Trophoblast cell (in vitro differentiated cells and primary cell): Measurements from ENCODE around the gene CRTC1.
"Not testable (repeated sequence)": the region's sequence is repeated elsewhere in the genome, so short reads cannot be mapped to it uniquely, and the experiment has no call there.

Experiments used
- DNase-seq, 2 donors: peaks; one replicate each; pipeline ENCODE4 v3.0.0-alpha.2; 2016
- H2AFZ ChIP-seq: 2 replicates; pipeline ENCODE4 v1.6.1; 2013; ENCODE audit warnings: low read length, moderate library complexity, mild to moderate bottlenecking; ENCODE audit not compliant: insufficient read depth, poor library complexity
- H2AK5ac ChIP-seq: 2 replicates; pipeline ENCODE4 v1.6.1; 2013; ENCODE audit warnings: mild to moderate bottlenecking, low read length
- H2BK120ac ChIP-seq: 2 replicates; pipeline ENCODE4 v1.6.1; 2013; ENCODE audit warnings: low read length, mild to moderate bottlenecking, moderate library complexity; ENCODE audit not compliant: insufficient read depth, poor library complexity
- H2BK12ac ChIP-seq: 2 replicates; pipeline ENCODE4 v1.6.1; 2013; ENCODE audit warnings: mild to moderate bottlenecking, low read length, moderate library complexity
- H2BK5ac ChIP-seq: 2 replicates; pipeline ENCODE4 v1.6.1; 2013; ENCODE audit warnings: low read length, low read depth, moderate library complexity, mild to moderate bottlenecking; ENCODE audit not compliant: poor library complexity
- H3K14ac ChIP-seq: 2 replicates; pipeline ENCODE4 v1.6.1; 2013; ENCODE audit warnings: mild to moderate bottlenecking, low read length
- H3K18ac ChIP-seq: 2 replicates; pipeline ENCODE4 v1.6.1; 2013; ENCODE audit warnings: mild to moderate bottlenecking, low read length
- H3K23ac ChIP-seq: 2 replicates; pipeline ENCODE4 v1.6.1; 2013; ENCODE audit warnings: low read length
- H3K27ac ChIP-seq: 2 replicates; pipeline ENCODE4 v1.5.1; 2013; ENCODE audit warnings: low read depth, mild to moderate bottlenecking, inconsistent platforms, low read length, moderate library complexity
- H3K27me3 ChIP-seq: 2 replicates; pipeline ENCODE4 v1.6.1; 2013; ENCODE audit warnings: inconsistent platforms, mild to moderate bottlenecking, low read length, moderate library complexity; ENCODE audit not compliant: insufficient read depth
- H3K36me3 ChIP-seq, 2 experiments: 1 replicate in 1 of 2; 2 replicates in 1 of 2; pipeline ENCODE4 v1.6.1; 2013; ENCODE audit warnings: low read length in 2 of 2, mild to moderate bottlenecking in 2 of 2, moderate library complexity in 1 of 2; ENCODE audit not compliant: insufficient read depth in 2 of 2, control insufficient read depth in 1 of 2
- H3K4ac ChIP-seq: 2 replicates; pipeline ENCODE4 v1.6.1; 2013; ENCODE audit warnings: low read depth, mild to moderate bottlenecking, low read length, moderate library complexity
- H3K4me1 ChIP-seq, 2 experiments: 1 replicate in 1 of 2; 2 replicates in 1 of 2; pipeline ENCODE4 v1.6.1; 2013; ENCODE audit warnings: low read length in 2 of 2, mild to moderate bottlenecking in 2 of 2, moderate library complexity in 1 of 2; ENCODE audit not compliant: insufficient read depth in 2 of 2, control insufficient read depth in 1 of 2
- H3K4me2 ChIP-seq: 2 replicates; pipeline ENCODE4 v1.6.1; 2013; ENCODE audit warnings: inconsistent platforms, mild to moderate bottlenecking, low read length, moderate library complexity
- H3K4me3 ChIP-seq: 2 replicates; pipeline ENCODE4 v1.5.1; 2013; ENCODE audit warnings: mild to moderate bottlenecking, low read depth, low read length, inconsistent platforms
- H3K79me1 ChIP-seq: one replicate; pipeline ENCODE4 v1.6.1; 2013; ENCODE audit warnings: low read length
- H3K79me2 ChIP-seq: 2 replicates; pipeline ENCODE4 v1.6.1; 2013; ENCODE audit warnings: low read length, mild to moderate bottlenecking; ENCODE audit not compliant: control insufficient read depth, insufficient read depth, poor library complexity
- H3K9ac ChIP-seq: 2 replicates; pipeline ENCODE4 v1.6.1; 2013; ENCODE audit warnings: mild to moderate bottlenecking, low read length
- H3K9me3 ChIP-seq: 2 replicates; pipeline ENCODE4 v1.6.1; 2013; ENCODE audit warnings: low read depth, mild to moderate bottlenecking, control low read depth, inconsistent platforms, low read length; ENCODE audit not compliant: insufficient read depth
- H4K12ac ChIP-seq: 2 replicates; pipeline ENCODE4 v1.6.1; 2013; ENCODE audit warnings: low read depth, mild to moderate bottlenecking, low read length, moderate library complexity
- H4K8ac ChIP-seq: 2 replicates; pipeline ENCODE4 v1.6.1; 2013; ENCODE audit warnings: low read depth, mild to moderate bottlenecking, low read length, moderate library complexity
- H4K91ac ChIP-seq: one replicate; pipeline ENCODE4 v1.6.1; 2013; ENCODE audit warnings: low read depth, mild to moderate bottlenecking, low read length, moderate library complexity
- WGBS: extraction: QIAGEN DNeasy Blood & Tissue Kit; methylation state at CpG from one replicate; pipeline ENCODE4 v1.1.7; 2013; ENCODE audit warnings: missing lambda C conversion rate; ENCODE audit not compliant: insufficient read length, insufficient coverage; ENCODE audit errors: extremely low coverage; 5-methylcytosine and 5-hydroxymethylcytosine counted together

The CRTC1 gene

DNA sequence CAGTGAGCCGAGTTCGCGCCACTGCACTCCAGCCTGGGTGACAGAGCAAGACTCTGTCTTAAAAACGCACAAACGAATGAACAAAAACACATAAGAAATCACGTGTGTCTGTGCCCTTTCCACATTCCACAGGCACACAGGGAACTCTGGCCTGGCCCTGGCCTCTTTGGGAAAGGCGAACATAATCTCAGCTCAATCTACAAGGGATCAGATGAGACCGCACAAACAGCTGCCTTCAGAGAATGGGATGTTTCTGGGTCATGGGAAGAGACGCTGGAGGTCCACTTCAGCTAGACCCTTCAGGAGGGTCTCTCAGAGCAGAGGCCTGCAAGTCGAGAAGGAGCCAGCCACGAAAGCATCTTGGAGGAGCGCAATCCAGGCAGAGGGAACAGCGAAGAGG, 6.3 kb upstream of the CRTC1 start:
- Histone ChIP-seq H4K8ac (no peak overlapping the region), H3K79me2 (no peaks in the 10 kb centered on the region)
- no CpG with 5 or more reads among the region's 13 CpGs for WGBS

GRCh38 chr19:18680148-18680547, 3.3 kb upstream of the CRTC1 start:
- not testable (repeated sequence) for H3K27me3 ChIP-seq, H2AK5ac ChIP-seq, H2AFZ ChIP-seq, H4K8ac ChIP-seq, H3K36me3 ChIP-seq, H3K14ac ChIP-seq, H3K79me2 ChIP-seq, H3K4ac ChIP-seq, H2BK5ac ChIP-seq, H3K4me2 ChIP-seq, H3K79me1 ChIP-seq, H3K9me3 ChIP-seq, H4K12ac ChIP-seq, H2BK120ac ChIP-seq, DNase-seq, H3K18ac ChIP-seq, H4K91ac ChIP-seq, H2BK12ac ChIP-seq, H3K23ac ChIP-seq, H3K9ac ChIP-seq, H3K4me3 ChIP-seq, H3K27ac ChIP-seq
- H3K4me1 ChIP-seq = peaks cover 11 to 20% of the 10 kb centered on the region in 2 experiments
- no CpG with 5 or more reads among the region's 1 CpG for WGBS

More for the DNA sequence above, 6.3 kb upstream of the CRTC1 start:
- DNase-seq = no peak
- H2AK5ac ChIP-seq = no peak overlapping the region
- H2BK12ac ChIP-seq = peak overlapping the region; percentile 23
- H4K91ac ChIP-seq = peak overlapping the region; percentile 53
- peaks cover 4% of the 10 kb centered on the region for H3K9me3 ChIP-seq
- H4K12ac ChIP-seq = no peak overlapping the region
- H3K23ac ChIP-seq = no peak overlapping the region
- no peak overlapping the region for H3K27ac ChIP-seq
- H3K36me3 ChIP-seq = no peaks in the 10 kb centered on the region
- H3K4ac ChIP-seq = no peak overlapping the region
- H3K4me1 ChIP-seq = peaks cover 2 to 9% of the 10 kb centered on the region in 2 experiments
- no peaks in the 10 kb centered on the region for H3K79me1 ChIP-seq
- peak overlapping the region; percentile 12 for H2BK120ac ChIP-seq
- H3K9ac ChIP-seq = no peak overlapping the region
- no peak overlapping the region for H3K14ac ChIP-seq
- no peak overlapping the region for H3K4me3 ChIP-seq
- H2BK5ac ChIP-seq = no peak overlapping the region
- H3K27me3 ChIP-seq = no peaks in the 10 kb centered on the region
- no peak overlapping the region for H3K18ac ChIP-seq
- no peak overlapping the region for H3K4me2 ChIP-seq
- no peak overlapping the region for H2AFZ ChIP-seq

- WGBS = no CpG with 5 or more reads among the region's 8 CpGs
Measured at GRCh38 chr19:18682807-18683108, 722 bp upstream of the CRTC1 start.

GRCh38 chr19:18683958-18684641, 620 bp downstream of the CRTC1 start:
- Histone ChIP-seq H4K8ac (peak overlapping the region; percentile 15), H3K4me2 (peak overlapping the region; percentile 77), H3K23ac (no peak overlapping the region), H3K36me3 (no peaks in the 10 kb centered on the region), H3K9me3 (no peaks in the 10 kb centered on the region), H4K12ac (no peak overlapping the region), H3K27ac (no peak overlapping the region), H3K79me1 (peaks cover 7% of the 10 kb centered on the region), H3K4me3 (peak overlapping the region; percentile 63), H2AK5ac (peak overlapping the region; percentile 17), H2BK12ac (no peak overlapping the region), H2BK120ac (no peak overlapping the region), H3K18ac (peak overlapping the region; percentile 10), H2AFZ (no peak overlapping the region), H3K79me2 (peaks cover 2% of the 10 kb centered on the region), H3K14ac (no peak overlapping the region), H3K9ac (no peak overlapping the region), H3K27me3 (no peaks in the 10 kb centered on the region), H4K91ac (no peak overlapping the region), H3K4ac (peak overlapping the region; percentile 9), H3K4me1 (peaks cover 9 to 11% of the 10 kb centered on the region in 2 experiments), H2BK5ac (no peak overlapping the region)
- WGBS = no CpG with 5 or more reads among the region's 16 CpGs
- no peak for DNase-seq

More at GRCh38 chr19:18682807-18683108, 722 bp upstream of the CRTC1 start:
- Histone ChIP-seq H3K4ac (peak overlapping the region; percentile 94), H3K79me1 (peaks cover 7% of the 10 kb centered on the region), H3K9ac (peak overlapping the region; percentile 79), H2BK5ac (peak overlapping the region; percentile 33), H3K27me3 (no peaks in the 10 kb centered on the region), H3K9me3 (no peaks in the 10 kb centered on the region), H2AFZ (peak overlapping the region; percentile 85), H3K27ac (no peak overlapping the region), H2BK120ac (peak overlapping the region; percentile 47), H3K4me2 (peak overlapping the region; percentile 65), H2BK12ac (peak overlapping the region; percentile 56), H3K36me3 (no peaks in the 10 kb centered on the region), H3K4me1 (peaks cover 9 to 17% of the 10 kb centered on the region in 2 experiments), H3K23ac (no peak overlapping the region), H3K4me3 (no peak overlapping the region), H3K18ac (peak overlapping the region; percentile 94), H3K79me2 (peaks cover 2% of the 10 kb centered on the region), H4K12ac (peak overlapping the region; percentile 98), H4K8ac (peak overlapping the region; percentile 98), H4K91ac (peak overlapping the region; percentile 97), H2AK5ac (peak overlapping the region; percentile 87), H3K14ac (peak overlapping the region; percentile 97)
- no peak for DNase-seq
